CD4-positive, alpha-beta T cell treated with Interleukin-6 for 4 hours (primary cell): ENCODE results near the gene FXYD2.

ENCODE experiments used
- DNase-seq: peaks from one replicate; pipeline ENCODE4 v3.0.0-alpha.2; 2020; ENCODE audit warnings: mixed read lengths

FXYD2 gene

DNA sequence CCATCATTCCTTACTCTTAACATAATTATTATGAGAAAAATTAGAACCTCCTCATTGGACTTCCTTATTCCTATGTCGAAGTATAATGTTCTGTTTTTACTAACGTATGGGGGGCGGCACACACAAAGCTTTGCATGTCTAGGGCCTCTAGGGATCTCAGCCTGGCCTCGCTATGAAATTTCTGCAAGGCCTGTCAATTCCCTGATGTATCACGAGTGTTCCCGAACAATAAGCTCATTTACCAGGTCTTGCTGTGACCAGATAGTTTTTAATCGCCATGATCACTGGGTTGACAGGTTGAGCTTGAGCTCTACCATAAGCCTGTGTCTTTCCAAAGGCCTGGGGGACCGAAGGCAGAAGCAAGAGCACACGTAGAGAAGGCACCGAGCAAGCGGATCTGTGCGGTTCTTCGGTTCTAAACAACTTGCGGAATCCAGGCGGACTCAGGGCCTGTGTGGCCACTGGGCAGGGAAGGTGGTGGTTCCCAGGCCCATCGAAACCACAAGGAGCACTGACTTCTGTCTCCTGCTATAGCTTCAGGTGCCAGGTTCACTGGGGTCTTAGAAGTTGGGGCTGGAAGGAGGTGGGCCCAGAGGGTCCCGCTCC lies 10.4 kb upstream of the FXYD2 start:
- no peak for DNase-seq

GRCh38 chr11:117834068-117834810 lies 9.7 kb upstream of the FXYD2 start:
- DNase-seq = no peak

GRCh38 chr11:117833401-117833891 lies 8.9 kb upstream of the FXYD2 start:
- no peak for DNase-seq

GRCh38 chr11:117832511-117832910 lies 8.0 kb upstream of the FXYD2 start:
- no peak for DNase-seq

DNA sequence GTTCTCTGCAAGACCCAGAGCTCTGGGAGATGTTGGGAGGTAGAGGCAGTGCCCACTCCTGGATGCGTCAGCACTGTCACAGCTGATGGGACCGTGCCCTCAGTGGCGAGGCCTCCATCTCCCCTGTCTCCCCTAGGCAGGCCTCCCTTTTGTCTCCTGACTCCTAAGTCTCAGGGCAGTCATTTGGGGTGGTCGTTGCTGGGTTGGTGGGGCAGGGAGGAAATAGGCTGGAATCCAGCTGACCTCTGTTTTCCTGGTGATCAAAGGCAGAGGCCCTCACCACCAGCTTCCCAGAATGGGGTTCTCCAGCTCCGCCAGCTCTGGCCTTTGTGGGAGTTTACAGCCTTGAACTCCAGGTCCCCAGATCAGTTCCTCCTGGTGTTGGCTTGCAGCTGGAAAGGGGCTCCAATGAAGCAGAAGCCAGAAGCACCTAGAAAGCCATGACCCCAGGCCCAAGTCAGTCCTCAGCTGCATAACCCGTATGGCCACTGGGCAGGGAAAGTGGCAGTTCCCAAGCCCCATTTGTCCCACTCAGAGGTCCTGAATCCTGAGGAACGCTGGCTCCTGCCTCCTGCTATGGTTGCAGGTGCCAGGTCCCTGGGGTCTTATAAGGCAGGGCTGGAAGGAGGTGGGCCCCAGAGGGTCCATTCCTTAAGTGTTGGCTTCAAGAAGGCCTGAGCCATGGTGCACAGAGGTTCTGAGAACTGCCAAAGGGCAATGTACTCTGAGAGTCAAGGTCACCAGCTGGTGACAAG lies 7.3 kb upstream of the FXYD2 start:
- DNase-seq = no peak

GRCh38 chr11:117830674-117831351 lies 6.3 kb upstream of the FXYD2 start:
- peak; percentile 23 for DNase-seq

GRCh38 chr11:117830072-117830471 lies 5.5 kb upstream of the FXYD2 start:
- no peak for DNase-seq

GRCh38 chr11:117829369-117829725 lies 4.8 kb upstream of the FXYD2 start:
- no peak for DNase-seq

DNA sequence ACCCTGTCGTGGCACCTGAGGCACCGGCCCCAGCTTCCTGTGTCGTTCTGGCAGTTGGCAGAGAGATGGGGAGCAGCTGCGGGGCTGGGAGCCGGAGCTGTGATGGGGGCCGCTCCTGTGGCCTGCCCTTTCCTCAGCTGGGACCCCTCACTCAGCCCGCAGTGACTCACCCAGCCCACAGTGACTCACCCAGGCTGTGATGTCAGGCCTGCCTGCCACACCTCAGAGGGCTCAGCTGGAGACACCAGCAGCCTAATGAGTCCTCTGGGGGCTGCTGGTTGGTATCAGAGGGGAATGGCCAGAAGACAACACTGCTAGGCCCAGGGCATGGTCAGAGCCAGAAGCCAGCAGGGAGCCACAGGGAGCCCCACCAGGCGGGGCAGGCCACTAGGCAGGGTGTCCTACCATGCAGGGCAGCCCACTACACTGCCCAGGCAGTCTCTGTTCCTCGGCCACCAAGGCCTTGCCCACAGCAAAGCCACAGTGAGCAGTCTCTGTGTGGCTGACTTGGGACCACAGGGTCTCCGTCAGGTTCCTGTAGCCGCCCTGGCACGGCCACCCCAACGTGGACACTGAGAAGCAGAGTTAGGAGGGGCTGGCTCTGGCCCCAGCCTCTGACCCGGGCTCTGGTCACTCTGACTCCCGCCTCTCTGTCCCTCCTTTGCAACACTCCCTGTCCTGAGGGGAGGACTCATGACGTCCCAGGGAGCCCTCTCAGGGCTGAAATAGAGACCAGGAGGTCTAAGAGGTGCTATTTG lies 4.2 kb upstream of the FXYD2 start:
- DNase-seq = peak; percentile 93

- peak; percentile 70 for DNase-seq
Measured at GRCh38 chr11:117827521-117828511, 3.3 kb upstream of the FXYD2 start.

- DNase-seq = no peak
Measured at GRCh38 chr11:117826832-117827231, 2.3 kb upstream of the FXYD2 start.

GRCh38 chr11:117826190-117826570 lies 1.6 kb upstream of the FXYD2 start:
- no peak for DNase-seq

- DNase-seq = no peak
Measured at GRCh38 chr11:117825538-117826189, 1.1 kb upstream of the FXYD2 start.

GRCh38 chr11:117823946-117824420 lies 561 bp downstream of the FXYD2 start:
- peak; percentile 36 for DNase-seq

DNA sequence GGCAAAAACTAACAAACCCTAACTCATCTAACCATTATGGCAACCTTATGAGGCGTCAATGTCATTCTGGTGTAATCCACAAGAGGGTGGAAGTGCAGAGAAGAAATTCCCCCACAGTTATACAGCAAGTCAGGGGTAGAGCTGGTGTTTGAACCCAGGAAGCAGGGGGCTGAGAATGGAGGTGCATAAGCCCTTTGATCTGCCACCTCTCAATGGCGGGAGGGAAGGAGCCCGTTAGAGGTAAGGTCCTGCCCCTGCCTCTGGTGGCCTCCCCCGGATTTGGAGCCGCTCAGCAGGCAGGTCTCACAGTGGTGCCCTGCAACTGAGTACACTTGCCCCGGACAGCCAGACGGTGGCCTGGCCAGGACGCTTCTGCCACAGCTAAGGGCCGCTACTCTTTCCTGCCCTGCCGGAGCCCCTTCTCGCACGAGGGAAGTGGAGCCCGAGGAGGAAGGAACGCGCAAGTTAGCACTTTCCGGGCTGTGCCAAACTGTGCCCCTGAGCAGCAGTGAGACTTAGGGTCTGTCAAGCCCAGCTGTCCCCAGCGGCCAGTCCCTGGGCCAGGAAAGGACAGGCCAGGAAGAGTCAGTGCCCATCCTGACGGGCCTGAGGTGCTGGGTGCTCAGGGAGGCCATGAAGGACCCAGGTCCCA lies 1.1 kb downstream of the FXYD2 start:
- DNase-seq = peak; percentile 59

DNA sequence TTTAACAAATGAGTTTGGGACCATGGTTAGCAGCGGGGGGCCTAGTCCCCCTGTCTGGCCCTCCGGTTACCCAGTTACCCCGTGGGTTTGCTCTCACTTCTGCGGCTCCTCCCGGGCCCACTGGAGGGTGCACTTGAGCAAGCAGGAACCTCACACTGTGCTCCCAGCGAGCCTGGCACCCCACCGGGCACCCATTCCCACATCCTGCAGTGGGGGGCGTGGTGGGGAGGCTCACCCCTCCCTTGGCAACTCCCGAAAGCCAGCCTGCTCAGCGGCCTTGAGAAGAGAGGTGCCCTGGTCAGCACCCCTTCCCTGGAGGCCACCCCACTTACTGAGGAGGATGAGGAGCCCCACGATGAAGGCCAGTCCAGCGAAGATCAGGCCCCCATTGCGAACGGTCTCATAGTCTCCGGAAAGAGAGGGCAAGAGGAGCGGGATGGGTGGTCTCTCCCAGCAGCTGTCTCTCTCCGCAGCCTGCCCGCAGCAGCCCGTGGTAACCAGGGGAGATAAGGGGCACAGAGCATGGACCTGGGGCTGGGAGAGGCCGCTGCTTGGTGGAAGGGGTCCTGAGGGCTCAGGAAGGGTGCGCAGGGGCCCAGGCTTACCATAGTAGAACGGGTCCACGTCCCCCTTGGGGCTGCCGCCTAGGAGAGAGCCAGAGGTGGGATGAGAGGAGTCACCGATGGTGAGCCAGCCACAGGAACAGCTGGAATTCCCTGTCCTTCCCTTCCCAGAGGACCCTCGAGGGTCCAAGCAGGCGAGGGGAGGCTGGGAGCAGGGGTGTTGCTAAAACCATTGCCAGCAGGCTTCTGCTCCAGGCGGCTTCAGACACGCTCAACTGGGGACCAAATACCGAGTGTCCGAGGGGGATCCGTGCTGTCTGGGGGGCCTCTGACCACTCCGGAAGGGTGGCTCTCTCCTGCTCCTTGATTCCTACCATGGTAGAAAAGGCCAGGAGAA lies 2.2 kb downstream of the FXYD2 start:
- peak; percentile 73 for DNase-seq

- no peak for DNase-seq
Measured at GRCh38 chr11:117821431-117821830, 3.1 kb downstream of the FXYD2 start.

GRCh38 chr11:117820516-117820915 lies 4.0 kb downstream of the FXYD2 start:
- DNase-seq = no peak

DNA sequence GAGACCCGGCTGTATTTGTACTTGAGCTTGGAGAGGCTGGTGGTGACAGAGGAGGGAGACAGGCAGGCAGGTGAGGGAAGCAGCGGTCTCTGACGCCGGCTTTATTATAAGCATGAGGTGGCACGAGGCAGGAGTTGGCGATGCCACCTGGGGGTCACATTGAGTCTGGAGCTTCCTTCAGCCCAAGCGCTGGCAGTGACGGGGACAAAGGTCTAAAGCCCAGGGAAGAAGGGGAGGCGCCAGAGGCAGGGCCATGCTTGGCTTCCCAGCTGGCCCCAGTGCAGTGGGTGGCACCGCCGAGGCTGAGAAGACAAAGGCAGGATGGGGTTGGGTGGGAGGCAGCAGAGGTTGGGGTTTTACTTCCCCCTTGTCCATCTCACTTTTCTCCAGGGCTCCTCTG lies 4.5 kb downstream of the FXYD2 start:
- no peak for DNase-seq
